GM10266 (cell line): Measurements from ENCODE around the gene MACROD2.

ENCODE experiments used
- DNase-seq: peaks from one replicate; pipeline ENCODE4 v3.0.0; 2012; ENCODE audit errors: extremely low spot score
- CTCF ChIP-seq: IDR thresholded peaks from 2 replicates; pipeline ENCODE4 v1.5.1; 2012; ENCODE audit warnings: mild to moderate bottlenecking, low read depth; ENCODE audit not compliant: control insufficient read depth, insufficient read depth; ENCODE audit errors: missing control alignments

MACROD2 gene

GRCh38 chr20:15582146-15582760 is 1586.9 kb downstream of the MACROD2 start:
- no peak for TF ChIP-seq CTCF
- no peak for DNase-seq

GRCh38 chr20:15584507-15584906 is 1589.2 kb downstream of the MACROD2 start:
- no peak for DNase-seq
- TF ChIP-seq CTCF: no peak

- no peak for DNase-seq
- no peak for TF ChIP-seq CTCF
Observed at GRCh38 chr20:15593081-15593480, 1597.8 kb downstream of the MACROD2 start.

GRCh38 chr20:15594158-15594695 is 1598.9 kb downstream of the MACROD2 start:
- no peak for TF ChIP-seq CTCF
- no peak for DNase-seq

GRCh38 chr20:15596220-15596890 is 1601.0 kb downstream of the MACROD2 start:
- no peak for TF ChIP-seq CTCF
- DNase-seq: no peak

- TF ChIP-seq CTCF: no peak
- DNase-seq: no peak
Observed at GRCh38 chr20:15597306-15597705, 1602.0 kb downstream of the MACROD2 start.

GRCh38 chr20:15599961-15600360 is 1604.6 kb downstream of the MACROD2 start:
- TF ChIP-seq CTCF: no peak
- no peak for DNase-seq
